SK-N-MC (cell line): ENCODE data around the gene MCL1.

Experiments
- DNase-seq: peaks from one replicate; pipeline ENCODE4 v3.0.0-alpha.2; 2011; ENCODE audit warnings: low read depth, low spot score
- H3K27ac ChIP-seq: fragments of 200-600 bp; sonication (generic); 2 replicates; pipeline ENCODE4 v1.5.1; 2016; ENCODE audit warnings: mixed run types
- H3K36me3 ChIP-seq: fragments of 200-600 bp; sonication (generic); 2 replicates; pipeline ENCODE4 v1.6.1; 2017; ENCODE audit warnings: antibody characterized with exemption, low read length, mixed read lengths; ENCODE audit not compliant: insufficient read depth
- H3K4me3 ChIP-seq: fragments of 200-600 bp; sonication (generic); 2 replicates; pipeline ENCODE4 v1.5.1; 2016
- H3K9ac ChIP-seq: fragments of 200-600 bp; sonication (generic); 2 replicates; pipeline ENCODE4 v1.8.0; 2017; ENCODE audit warnings: mixed run types, mixed read lengths; ENCODE audit not compliant: insufficient read length
- H3K9me3 ChIP-seq: fragments of 200-600 bp; sonication (generic); 2 replicates; pipeline ENCODE4 v1.6.1; 2017; ENCODE audit warnings: low read depth, mild to moderate bottlenecking, antibody characterized with exemption, low read length, moderate library complexity, mixed read lengths
- EZH2 ChIP-seq: fragments of 200-600 bp; sonication (generic); IDR thresholded peaks from one replicate; pipeline ENCODE4 v1.6.1; 2017; ENCODE audit warnings: antibody characterized with exemption
- FOXP2 ChIP-seq: optimal IDR thresholded peaks from 2 replicates; pipeline ENCODE3; 2011; ENCODE audit warnings: mild to moderate bottlenecking, moderate library complexity; ENCODE audit not compliant: insufficient read depth; ENCODE audit errors: extremely low read length, control extremely low read depth
- POLR2AphosphoS5 ChIP-seq: IDR thresholded peaks from 2 replicates; pipeline ENCODE4 v1.6.1; 2012; ENCODE audit warnings: mild to moderate bottlenecking, low read depth, low read length, borderline replicate concordance

The MCL1 gene

DNA sequence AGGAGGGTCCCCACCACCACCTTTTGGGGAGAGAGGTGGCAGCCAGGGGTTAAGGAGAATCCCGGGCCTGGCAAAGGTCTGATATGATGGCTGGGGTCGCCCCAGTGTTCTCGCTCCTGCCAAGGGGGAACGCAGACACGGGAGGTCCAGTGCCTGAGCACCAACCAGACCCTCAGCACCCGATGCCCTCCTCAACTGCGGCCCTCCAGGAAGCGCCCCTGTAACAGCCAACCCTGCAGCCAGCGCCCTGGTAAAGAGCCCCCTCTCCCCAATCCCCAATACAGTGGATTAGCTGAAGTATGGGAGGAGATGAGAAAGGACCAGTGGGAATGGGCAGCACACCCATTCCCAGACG, 19.8 kb downstream of the MCL1 start:
- DNase-seq, result no peak
- Histone ChIP-seq H3K9ac (no peak overlapping the region), H3K4me3 (no peak overlapping the region), H3K9me3 (no peaks in the 10 kb centered on the region), H3K36me3 (no peaks in the 10 kb centered on the region), H3K27ac (no peak overlapping the region)
- TF ChIP-seq FOXP2, result no peak
- TF ChIP-seq EZH2, result no peak
- TF ChIP-seq POLR2AphosphoS5, result no peak

DNA sequence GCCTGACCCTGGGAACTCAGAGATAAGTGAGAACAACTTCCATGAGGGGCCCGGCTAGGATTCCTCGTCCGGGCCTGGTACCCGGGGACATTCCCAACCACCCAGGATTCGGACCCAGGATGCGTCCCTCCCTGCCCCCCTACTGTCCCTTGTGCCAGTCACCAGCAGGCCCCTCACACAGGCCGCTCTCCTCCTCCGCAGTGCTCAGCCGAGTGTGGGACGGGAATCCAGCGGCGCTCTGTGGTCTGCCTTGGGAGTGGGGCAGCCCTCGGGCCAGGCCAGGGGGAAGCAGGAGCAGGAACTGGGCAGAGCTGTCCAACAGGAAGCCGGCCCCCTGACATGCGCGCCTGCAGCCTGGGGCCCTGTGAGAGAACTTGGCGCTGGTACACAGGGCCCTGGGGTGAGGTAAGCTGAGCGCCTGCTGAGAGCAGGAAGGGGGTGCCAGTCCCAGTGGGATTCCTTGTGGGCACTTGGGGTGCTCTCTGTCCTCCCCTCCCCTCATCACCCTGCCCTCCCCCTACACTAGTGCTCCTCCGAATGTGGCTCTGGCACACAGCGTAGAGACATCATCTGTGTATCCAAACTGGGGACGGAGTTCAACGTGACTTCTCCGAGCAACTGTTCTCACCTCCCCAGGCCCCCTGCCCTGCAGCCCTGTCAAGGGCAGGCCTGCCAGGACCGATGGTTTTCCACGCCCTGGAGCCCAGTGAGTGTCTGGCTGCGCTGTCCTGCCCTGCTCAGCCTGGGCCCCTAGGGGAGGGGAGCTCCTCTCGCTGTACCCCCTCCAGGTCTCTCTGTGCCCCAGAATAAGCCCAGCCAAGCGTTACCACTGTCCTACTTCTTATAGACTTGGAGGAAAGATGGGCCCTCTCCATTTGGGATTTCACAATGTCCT, 20.4 kb downstream of the MCL1 start:
- TF ChIP-seq POLR2AphosphoS5 (no peak), EZH2 (no peak)
- Histone ChIP-seq H3K27ac (no peak overlapping the region), H3K9ac (no peak overlapping the region), H3K9me3 (no peaks in the 10 kb centered on the region), H3K4me3 (no peak overlapping the region), H3K36me3 (no peaks in the 10 kb centered on the region)
- no peak for DNase-seq

DNA sequence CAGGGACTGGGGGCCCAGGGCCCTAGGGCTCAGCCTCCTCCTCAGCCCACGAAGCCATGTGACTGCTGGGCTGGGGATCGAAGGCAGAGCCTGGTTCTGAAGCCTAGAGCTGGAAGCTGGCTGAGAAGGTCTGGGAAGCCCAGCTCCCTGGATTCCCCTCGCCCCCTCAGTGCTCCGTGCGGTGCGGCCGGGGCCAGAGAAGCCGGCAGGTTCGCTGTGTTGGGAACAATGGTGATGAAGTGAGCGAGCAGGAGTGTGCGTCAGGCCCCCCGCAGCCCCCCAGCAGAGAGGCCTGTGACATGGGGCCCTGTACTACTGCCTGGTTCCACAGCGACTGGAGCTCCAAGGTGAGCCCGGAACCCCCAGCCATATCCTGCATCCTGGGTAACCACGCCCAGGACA, 21.1 kb downstream of the MCL1 start:
- Histone ChIP-seq H3K9me3 (no peaks in the 10 kb centered on the region), H3K9ac (no peak overlapping the region), H3K27ac (no peak overlapping the region), H3K36me3 (no peaks in the 10 kb centered on the region), H3K4me3 (no peak overlapping the region)
- TF ChIP-seq FOXP2 (no peak), POLR2AphosphoS5 (no peak), EZH2 (no peak)
- DNase-seq, result no peak

DNA sequence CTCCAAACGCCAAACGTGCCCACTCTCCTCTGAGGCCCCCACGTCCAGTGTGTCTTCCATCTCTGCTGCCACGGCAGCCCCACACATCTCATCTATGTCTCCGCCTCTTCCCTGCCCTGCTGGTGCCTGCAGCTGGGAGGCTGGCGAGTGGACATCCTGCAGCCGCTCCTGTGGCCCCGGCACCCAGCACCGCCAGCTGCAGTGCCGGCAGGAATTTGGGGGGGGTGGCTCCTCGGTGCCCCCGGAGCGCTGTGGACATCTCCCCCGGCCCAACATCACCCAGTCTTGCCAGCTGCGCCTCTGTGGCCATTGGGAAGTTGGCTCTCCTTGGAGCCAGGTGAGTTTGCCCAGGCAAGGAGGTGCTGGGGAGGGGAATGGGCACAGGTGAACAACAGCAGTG, 21.6 kb downstream of the MCL1 start:
- DNase-seq, result no peak
- Histone ChIP-seq H3K9me3 (no peaks in the 10 kb centered on the region), H3K27ac (no peak overlapping the region), H3K36me3 (no peaks in the 10 kb centered on the region), H3K4me3 (no peak overlapping the region), H3K9ac (no peak overlapping the region)
- TF ChIP-seq POLR2AphosphoS5, result no peak
- TF ChIP-seq FOXP2, result no peak
- TF ChIP-seq EZH2, result no peak

DNA sequence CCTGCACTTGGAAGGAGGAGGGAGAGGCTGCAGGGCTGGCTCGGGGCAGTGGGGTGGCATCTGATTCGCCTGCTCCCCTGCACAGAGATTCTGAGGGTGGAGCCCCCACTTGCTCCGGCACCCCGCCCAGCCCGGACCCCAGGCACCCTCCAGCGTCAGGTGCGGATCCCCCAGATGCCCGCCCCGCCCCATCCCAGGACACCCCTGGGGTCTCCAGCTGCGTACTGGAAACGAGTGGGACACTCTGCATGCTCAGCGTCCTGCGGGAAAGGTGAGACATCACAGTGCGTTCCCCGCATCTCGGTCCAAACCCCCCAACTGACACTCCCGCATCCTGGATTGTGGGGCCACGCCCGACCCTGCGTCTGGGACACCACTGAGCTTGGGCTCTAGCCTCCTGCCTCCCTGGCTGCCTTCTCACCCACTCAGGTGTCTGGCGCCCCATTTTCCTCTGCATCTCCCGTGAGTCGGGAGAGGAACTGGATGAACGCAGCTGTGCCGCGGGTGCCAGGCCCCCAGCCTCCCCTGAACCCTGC, 22.3 kb downstream of the MCL1 start:
- Histone ChIP-seq H3K9ac (no peak overlapping the region), H3K36me3 (no peaks in the 10 kb centered on the region), H3K4me3 (no peak overlapping the region), H3K9me3 (no peaks in the 10 kb centered on the region), H3K27ac (no peak overlapping the region)
- DNase-seq, result no peak
- TF ChIP-seq FOXP2, result no peak
- no peak for TF ChIP-seq POLR2AphosphoS5
- no peak for TF ChIP-seq EZH2

DNA sequence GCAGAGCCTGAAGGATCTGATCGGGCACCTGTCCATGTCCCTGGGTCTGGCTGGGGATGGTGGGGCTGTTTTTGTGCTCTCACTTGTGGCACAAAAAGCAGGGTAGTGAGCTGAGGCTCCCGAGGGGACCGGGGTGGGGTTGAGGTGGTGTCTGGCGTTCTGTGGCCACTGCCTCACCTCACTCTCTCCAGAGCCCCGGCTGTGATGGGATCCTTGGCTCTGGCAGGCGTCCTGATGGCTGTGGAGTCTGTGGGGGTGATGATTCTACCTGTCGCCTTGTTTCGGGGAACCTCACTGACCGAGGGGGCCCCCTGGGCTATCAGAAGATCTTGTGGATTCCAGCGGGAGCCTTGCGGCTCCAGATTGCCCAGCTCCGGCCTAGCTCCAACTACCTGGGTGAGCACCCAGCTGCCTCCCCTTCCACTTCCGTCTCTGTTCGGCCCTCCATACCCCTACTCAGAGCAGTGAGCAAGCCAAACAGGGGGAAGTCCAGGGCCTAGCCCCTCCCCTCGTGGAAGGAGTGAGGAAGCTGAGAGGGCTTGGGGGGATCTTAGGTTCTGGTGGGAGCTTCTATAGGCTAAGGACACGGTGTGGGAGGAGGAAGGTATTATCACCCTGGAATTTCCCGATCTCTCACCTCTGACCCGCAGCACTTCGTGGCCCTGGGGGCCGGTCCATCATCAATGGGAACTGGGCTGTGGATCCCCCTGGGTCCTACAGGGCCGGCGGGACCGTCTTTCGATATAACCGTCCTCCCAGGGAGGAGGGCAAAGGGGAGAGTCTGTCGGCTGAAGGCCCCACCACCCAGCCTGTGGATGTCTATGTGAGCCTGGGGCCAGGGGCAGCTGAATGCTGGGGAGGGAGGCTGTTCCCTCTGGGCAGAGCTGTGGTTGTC, 23.2 kb downstream of the MCL1 start:
- TF ChIP-seq POLR2AphosphoS5, result no peak
- no peak overlapping the region for H3K27ac ChIP-seq
- H3K9me3 ChIP-seq, result no peaks in the 10 kb centered on the region
- no peak overlapping the region for H3K4me3 ChIP-seq
- no peaks in the 10 kb centered on the region for H3K36me3 ChIP-seq
- DNase-seq, result no peak
- no peak overlapping the region for H3K9ac ChIP-seq

DNA sequence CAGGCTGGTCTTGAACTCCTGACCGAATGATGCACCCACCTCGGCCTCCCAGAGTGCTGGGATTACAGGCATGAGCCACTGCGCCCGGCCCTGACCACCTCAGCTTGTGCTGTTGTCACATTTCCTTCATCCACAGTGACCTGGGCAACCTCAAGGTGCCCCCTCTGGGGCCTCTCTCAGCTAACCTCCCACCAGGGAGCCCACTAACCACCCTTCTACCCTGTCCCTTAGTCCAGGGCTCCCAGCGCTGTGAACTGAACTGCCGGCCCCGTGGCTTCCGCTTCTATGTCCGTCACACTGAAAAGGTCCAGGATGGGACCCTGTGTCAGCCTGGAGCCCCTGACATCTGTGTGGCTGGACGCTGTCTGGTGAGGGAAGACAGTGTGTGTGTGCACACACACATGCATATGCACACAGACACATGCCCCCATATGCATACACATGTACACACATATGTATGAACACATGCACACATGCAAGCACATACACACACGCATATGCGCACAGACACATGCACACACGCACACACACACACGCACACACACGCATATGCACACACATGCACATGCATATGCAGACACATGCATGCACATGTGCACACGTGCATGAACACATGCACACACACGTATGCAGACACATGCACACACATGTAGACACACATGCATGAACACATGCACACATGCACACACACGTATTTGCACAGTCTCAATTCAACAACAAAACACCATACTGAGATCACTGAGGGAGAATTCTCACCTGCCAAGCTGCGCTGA, 24.0 kb downstream of the MCL1 start:
- Histone ChIP-seq H3K9ac (no peak overlapping the region), H3K36me3 (no peaks in the 10 kb centered on the region), H3K4me3 (no peak overlapping the region), H3K27ac (no peak overlapping the region), H3K9me3 (no peaks in the 10 kb centered on the region)
- TF ChIP-seq FOXP2 (no peak), POLR2AphosphoS5 (no peak), EZH2 (no peak)
- no peak for DNase-seq

DNA sequence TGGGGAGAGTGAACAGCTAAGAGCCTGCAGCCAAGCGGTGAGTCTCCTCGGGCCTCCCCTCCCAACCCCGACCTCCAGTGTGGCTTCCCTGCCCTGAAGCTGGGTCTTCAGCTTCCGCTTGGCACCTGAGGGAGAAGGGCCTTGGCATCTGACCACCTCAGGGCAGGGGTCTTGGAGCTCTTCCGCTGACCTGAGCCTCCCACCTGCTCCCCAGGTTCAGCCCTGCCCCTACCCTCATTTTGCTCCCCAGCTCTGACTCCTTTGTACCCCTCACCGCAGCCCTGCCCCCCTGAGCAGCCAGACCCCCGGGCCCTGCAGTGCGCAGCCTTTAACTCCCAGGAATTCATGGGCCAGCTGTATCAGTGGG, 25.3 kb downstream of the MCL1 start:
- Histone ChIP-seq H3K27ac (no peak overlapping the region), H3K4me3 (no peak overlapping the region), H3K9me3 (no peaks in the 10 kb centered on the region), H3K9ac (no peak overlapping the region), H3K36me3 (no peaks in the 10 kb centered on the region)
- DNase-seq, result no peak
- TF ChIP-seq FOXP2 (no peak), POLR2AphosphoS5 (no peak), EZH2 (no peak)
